ENCODE data around the gene SPTBN5.
A peak's percentile ranks its signal among the peaks of the same experiment; 100 is the strongest.

The SPTBN5 gene

DNA sequence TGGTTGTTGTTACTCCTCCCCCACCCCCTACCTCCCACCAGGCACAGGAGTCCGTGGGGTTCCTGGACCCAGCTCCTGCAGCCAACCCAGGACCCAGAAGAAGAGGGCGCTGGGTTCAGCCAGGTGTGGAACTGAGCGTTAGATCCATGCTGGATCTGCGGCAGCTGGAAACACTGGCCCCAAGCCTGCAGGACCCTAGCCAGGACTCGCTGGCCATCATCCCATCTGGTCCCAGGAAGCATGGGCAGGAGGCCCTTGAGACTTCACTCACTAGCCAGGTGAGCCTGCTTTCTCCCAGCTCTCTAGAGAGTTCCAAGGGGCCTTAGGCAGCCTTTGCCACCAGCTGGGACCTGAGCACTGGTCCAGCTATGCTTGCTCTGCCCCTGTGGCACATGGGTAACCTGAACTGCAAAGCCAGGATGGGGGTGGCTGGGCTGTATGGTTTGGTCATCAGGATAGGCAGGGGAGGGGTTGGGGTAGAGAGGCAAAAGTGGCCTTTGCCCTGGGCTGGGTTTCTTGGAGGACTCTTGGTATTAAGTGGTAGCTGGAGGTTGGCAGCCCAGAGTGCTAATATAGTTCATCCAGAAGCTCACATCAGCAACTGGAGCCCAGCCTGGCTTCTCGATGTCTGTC lies 72.9 kb downstream of the SPTBN5 start:
- no peak for DNase-seq

DNA sequence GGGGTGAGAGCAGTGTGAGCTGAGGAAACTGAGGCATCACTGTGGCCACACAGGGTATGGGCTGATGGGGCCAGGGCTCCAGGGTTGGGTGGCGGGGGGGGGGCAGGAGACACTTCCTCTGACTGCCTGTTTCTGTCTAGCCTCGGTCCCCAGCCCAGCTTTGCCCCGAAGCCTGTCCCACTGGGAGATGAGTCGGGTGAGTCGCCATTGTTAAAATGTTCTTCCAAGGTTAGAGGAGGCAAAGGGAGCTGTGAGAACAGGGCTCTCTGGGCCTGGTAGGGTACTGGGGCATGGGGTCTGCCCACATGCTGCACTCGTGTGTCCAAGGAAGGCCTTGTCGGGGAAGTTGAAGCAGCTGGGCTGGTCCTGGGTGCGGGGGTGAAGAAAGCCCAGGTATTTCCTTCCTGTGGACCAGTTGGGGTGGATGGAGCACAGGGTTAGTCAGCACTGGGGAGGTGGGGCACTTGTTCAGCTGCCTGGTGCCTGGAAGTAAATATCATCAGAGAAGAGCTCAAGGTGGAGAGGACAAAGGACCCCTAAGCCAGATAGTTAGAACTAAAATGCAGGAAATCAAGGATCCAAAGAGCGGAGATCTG lies 74.3 kb downstream of the SPTBN5 start:
- DNase-seq: no peak

DNA sequence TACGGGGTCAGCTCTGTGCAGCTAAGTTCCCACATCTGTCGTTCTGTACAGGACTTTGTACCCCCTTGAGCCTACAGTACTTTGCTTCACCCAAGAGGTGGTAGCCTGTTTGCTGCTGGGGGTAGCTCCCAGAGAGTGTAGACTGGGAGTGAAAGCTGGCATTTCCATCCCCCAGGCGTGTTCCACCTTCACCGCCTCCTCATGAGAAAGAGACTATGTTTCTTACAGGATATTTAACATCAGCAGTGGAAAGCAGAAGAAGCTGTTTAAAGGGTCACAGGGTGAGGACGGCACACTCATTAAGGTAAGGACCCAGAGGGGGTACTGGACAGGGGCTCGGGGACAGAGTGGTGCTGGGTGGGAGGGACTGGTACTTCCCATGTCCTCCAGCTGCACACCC lies 76.1 kb downstream of the SPTBN5 start:
- no peak for DNase-seq

DNA sequence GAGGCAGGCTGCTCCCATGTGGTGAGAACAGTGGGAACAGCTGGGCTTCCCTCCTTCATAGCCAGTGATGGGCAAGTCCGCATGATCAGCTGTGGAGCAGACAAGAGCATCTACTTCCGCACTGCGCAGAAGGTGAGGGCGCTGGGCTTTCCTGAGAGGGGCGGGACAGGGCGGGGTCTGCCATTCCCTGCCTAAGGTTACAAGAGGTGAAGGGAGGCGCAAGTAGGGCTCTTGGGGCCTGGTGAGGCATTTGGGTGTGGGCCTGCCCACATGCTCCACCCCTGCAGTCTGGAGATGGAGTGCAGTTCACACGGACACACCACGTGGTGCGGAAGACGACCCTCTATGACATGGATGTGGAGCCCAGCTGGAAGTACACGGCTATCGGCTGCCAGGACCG lies 76.5 kb downstream of the SPTBN5 start:
- no peak for DNase-seq

DNA sequence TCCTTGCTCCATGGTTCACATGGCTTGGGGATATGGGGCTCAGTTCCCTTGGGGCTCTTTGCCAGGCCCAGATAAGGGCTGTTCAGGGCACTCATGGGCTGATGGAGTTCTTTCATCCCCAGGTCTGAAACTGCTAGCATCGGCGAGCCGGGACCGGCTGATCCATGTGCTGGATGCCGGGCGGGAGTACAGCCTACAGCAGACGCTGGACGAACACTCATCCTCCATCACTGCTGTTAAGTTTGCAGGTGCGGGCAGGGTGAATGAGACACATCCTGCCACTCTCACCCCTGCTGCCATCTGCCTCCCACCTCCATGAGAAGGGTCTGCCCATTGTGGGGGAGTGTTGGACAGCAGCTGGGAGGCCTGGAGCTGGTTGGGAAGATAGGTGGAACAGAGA lies 77.1 kb downstream of the SPTBN5 start:
- DNase-seq: no peak

DNA sequence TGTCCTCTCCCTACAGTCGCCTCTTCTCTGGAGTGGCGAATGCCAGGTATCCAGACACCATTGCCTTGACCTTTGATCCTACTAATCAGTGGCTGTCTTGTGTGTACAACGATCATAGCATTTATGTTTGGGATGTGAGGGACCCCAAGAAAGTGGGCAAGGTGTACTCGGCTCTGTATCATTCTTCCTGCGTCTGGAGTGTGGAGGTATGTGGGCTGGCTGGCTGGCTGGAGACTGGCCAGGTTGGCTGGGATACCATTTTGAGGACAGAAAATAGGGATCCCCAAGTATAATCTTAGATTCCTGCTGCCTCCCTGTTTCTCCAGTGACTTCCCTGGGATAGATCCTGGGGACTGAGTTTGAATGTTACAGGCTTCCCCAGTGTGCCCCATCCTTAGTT lies 79.3 kb downstream of the SPTBN5 start:
- no peak for DNase-seq

DNA sequence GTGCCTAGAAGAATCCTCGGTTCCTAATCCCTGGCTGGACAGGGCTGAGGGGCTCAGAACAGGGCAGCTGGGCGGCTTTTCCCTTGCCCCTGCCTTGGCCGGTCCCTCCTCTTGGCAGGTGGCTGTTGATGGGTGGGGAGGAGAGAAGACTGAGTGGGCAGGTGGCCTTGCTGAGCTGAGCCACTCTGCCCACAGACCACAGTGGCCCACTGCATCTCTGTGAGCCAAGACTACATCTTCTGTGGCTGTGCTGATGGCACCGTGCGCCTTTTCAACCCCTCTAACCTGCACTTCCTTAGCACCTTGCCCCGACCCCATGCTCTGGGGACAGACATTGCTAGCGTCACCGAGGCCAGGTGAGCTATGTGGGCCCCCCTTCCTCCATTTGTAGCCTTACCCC lies 80.4 kb downstream of the SPTBN5 start:
- DNase-seq: no peak

DNA sequence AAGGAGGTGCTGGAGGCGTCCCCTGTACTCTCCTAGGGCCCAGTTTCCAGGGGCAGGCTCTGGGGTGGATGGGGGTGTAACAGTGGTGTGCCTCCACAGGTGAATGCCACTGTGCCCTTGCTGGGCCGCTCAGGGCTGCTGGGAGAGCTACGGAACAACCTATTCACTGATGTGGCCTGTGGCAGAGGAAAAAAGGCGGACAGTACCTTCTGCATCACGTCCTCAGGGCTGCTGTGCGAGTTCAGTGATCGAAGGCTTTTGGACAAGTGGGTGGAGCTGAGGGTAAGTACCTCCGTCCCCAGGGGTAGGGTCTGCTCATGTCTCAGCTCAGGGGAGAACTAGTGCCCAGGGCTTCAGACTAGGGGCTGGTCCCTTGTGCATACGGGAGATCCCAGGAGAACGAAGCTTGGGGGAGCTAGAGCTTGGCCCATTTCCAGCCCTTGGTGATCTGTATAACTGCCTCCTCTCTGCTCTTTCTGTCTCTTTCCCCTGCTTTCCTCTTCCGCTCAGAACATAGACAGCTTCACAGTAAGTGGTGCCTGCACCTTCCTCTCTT lies 81.0 kb downstream of the SPTBN5 start:
- no peak for DNase-seq

DNA sequence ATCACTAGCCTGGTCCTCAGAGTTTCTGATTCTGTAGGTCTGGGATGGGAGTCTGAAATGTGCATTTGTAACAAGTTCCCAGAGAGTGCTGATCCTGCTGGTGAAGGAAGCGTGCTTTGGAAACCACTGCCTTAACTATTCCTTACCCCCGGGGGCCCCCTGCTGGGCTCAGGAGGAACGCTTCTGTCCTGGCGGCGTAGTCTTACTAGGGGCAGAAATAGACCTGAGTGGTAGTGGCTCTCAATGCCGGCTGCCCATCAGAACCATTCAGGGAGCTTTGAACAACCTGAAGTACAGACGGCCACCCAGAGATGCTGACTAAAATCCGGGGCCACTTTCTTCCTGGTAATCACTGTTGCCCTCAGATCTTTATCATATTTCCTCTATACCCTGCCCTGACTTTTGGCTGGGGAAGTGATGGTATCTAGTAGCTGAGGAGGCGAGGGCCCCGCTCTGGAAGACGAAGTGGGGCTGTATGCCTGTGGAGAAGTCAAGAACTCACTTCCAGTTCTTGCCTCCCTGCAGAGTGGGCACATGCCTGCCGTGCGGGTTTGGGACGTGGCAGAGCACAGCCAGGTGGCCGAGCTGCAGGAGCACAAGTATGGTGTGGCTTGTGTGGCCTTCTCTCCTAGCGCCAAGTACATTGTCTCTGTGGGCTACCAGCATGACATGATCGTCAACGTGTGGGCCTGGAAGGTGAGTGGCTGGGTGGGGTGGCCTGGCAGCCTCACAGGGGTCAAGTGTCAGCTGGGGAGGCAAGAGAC lies 82.2 kb downstream of the SPTBN5 start:
- peak; percentile 82 for DNase-seq

DNA sequence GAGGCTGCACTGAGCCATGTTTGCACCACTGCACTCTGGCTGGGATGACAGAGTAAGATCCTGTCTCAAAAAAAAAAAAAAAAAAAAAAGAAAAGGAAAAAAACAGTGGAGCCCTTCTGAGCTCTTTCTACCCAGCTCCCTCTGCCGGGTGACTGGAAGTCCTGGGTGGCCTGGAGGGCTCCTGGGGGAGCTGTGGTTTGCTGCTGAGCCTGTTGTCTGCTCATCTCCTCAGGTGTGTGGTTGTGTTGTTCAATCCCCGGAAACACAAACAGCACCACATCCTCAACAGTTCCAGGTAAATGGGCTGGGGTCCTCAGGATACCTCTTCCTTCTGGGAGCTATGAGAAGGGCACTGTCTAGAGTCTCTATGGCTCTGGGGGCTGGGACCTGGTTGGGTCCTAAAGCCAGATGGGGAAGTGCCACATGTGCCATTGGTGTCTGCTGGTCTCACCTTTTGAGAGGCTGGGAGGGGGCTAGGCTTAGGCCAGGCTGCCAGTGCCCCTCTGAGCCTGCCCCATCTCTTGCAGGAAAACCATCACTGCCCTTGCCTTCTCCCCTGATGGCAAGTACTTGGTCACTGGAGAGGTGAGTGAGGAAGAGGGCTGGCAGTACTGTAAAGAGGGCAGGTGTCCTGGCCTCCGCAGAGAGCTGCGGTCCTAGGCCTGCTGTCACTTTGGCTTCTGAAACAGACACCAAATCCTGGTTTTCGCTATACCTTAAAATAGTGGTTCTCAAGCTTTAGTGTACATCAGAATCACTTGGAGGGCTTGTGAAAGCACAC lies 83.0 kb downstream of the SPTBN5 start:
- no peak for DNase-seq

DNA sequence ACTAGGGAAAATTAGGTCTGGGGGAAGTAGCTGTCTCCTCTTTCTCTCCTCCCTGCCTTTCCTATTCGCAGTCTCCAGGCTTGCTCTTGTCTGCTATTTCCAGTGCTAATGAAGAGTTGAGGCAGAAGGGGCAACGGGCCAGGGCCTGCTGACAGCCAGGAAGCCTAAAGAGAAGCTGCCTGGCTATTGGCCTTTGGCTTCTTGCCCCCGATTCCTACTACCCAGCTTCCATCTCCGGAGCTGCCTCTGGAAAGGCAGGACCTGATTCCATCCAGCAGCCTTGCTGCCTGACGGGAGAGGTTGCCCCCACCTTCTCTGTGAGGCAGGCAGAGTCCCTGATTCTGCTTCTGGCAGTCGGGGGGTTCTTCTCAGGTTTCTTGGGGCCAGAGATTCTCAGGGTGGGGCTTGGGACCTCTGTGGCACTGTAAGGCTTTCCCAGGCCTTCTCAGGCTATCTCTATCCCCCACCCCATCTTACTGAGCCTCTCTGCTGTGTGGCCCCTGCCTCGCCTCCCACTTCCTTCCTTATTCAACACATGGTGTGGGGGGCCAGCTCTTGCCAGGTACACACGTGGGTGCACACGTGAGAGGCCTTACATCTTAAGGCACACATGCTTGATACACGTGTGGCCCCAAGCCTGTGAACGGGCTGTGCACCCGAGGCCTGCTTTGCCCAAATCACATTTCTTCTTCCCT lies 84.2 kb downstream of the SPTBN5 start:
- no peak for DNase-seq

DNA sequence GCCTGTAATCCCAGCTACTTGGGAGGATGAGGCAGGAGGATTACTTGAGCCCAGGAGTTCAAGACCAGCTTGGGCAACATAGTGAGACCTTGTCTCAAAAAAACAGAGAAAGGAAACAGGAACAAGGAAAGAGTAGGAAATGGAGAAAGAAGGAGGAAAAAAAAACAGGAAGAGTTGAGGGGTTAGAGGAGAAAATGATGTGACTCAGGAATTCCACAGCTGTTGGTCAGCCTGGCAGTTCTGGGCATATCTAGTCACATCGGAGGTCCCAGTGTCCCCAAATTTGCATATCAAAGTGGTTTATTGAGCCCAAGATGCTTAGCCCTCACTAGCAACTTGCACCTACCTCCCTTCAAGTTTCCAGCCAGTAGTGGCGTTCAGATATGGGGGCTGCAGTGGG lies 84.7 kb downstream of the SPTBN5 start:
- no peak for DNase-seq

DNA sequence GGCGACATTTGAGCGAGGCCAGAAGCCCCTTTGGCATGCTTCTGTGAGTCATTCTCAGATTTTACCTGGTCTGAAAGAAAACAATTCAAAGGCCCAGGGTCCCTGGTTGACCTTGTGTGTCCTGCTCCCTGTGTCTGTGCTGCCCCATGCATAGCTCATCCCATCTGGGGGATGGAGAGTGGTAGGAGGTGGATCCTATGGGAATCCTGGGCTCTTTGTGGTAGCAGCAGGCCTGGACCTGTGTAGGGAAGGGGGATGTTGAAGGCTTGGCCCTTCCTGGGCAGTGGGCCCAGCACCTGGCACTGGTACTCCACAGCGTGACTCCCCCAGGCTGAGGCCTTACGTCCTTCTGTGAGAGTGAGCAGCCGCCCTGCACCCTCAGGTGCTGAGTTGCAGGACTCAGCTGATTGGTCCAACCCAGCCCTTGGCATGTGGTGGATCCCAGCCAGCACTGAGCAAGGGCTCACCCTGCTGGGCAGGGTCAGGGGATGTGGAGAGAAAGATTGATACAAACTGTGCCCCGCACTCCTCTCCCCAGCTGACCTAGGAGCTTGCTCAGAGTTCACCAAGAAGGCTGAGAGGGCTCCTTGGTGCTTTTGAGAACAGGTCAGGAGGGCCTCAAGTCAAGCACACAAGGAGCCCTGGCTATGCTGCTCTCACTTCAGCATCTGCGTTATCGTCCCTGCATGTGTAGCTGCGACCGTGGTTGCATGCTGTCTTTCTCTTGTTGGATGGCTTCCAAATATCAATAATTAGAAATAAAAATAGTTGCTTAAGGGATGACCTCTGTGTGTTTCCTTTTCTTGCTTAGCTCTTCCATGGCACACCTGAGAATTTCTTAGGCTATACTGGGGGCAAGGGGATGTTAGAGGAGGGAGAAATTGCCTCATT lies 87.3 kb downstream of the SPTBN5 start:
- DNase-seq: no peak

DNA sequence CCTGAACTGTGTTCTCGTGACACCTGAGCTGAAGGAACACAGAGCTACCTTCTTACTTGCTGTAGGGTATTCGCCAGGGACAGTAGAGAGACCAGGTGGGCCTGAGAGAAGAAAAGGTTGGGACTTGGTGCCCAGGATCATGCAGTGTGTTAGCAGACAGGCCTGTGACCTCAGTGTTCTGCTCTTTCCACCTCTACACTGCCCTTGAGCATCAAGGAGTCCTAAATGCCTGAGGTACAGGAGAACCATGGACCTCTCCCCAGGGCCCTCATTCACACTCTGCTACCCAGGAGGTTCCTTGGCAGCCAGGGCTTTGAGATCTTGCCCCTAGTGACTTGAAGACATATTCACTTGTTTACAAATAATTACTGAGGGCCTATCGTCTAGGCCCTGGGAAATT lies 88.1 kb downstream of the SPTBN5 start:
- DNase-seq: no peak

DNA sequence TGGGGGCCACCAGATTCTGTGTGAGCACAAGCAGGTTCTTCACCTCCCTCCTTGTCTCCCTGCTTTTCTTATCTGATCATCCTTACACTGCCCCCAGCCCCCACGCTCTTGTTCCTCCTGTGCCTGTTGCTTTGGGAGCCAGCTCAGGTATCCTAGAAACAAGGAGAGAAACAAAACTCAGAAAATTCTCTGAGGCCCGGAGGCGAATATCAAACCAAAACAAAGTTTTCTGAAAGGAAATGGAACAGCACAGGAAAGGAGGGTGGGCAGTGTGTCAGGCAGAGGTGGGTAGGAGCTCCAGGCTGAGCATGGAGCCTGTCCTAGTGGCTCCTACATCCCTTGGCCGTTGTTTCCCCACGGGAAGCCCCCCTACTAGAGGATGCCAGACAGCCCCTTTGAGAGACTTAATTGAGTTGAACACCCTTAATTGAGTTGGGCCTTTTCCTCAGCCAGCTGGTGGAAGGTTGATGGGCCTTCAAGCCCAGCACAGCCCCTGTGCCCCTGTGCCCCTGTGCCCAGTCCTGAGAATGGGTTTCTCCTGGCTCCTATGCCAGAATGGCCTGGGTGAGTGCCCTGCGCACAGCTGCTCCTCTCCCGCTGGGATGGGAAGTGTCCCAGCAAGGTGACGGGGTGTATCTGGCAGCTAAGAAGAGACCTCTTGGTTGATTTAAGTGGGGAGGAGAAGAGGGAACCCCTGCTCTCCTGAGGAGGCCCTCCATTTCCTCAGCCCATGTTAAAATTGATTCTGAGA lies 88.8 kb downstream of the SPTBN5 start:
- no peak for DNase-seq

DNA sequence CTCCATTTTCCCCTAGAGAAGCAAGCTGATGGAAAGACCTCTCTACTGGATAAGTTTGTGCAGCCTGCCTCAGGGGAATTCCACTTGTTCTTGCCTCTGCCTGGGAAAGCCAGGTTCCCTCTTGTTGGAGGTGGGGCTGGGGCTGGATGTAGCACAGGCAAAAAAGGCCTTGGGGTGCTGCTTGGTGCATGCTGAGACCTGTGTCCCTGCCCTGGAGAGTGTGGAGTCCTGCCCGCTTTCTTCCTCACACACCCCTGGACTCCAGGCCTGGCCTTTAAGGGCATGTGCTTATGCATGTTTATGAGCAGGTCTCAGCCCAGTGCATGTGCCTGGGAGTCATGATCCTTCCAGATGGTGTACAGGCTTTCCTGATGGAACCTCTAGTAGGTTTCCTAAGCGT lies 89.5 kb downstream of the SPTBN5 start:
- DNase-seq: no peak

DNA sequence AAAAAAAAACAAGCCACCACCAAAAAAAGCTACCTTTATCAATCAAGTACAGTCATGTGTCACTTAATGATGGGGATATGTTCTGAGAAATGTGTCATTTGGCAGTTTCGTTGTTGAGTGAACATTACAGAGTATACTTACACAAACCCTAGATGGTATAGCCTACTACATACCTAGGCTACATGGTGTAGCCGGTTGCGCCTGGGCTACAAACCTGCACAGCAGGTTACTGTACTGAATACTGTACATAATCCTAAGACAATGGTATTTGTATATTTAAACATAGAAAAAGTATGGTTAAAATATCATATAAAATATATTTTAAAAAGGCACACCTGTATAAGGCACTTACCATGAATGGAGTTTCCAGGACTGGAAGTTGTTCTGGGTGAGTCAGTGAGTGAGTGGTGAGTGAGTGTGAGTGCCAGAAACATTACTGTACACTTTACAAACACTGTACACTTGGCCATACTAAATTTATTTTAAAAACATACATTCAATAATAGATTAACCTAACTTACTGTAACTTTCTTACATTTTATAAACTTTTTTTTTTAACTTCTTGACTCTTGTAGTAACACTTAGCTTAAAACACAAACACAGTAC lies 91.9 kb downstream of the SPTBN5 start:
- DNase-seq: no peak

DNA sequence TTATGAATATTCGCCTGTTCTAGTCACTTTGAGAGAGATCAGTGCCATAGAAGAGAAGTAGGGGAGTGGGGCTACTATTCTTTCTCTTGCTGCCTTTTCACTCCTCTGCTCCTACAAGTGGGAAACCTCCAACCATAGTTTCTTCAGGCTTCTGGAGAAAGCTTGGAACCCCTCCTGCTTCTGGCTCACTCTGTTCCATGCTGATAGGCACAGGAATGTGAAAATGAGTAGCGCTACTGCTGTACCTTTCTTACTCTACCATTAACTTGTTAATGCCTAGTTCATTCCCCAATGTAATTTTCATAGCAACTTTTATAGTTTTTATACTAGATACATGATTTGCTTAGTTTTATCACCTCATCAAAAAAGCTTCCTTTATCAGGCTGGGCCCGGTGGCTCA lies 92.7 kb downstream of the SPTBN5 start:
- no peak for DNase-seq

DNA sequence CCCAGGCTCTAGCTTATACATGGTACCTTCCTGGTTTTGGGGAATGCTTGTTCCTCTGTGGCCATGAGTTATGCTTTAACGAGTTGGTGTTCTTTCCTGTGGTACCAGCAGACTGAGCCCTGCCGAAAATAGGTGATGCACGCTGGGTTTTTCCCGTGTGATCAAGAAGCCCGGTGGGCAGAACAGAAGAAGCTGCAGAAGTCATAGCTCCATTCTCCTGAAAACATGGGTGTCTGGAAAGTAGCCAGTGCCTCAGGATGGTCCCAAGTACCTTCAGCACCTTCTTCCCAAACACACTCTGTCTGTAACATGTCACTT lies 94.4 kb downstream of the SPTBN5 start:
- DNase-seq: no peak

DNA sequence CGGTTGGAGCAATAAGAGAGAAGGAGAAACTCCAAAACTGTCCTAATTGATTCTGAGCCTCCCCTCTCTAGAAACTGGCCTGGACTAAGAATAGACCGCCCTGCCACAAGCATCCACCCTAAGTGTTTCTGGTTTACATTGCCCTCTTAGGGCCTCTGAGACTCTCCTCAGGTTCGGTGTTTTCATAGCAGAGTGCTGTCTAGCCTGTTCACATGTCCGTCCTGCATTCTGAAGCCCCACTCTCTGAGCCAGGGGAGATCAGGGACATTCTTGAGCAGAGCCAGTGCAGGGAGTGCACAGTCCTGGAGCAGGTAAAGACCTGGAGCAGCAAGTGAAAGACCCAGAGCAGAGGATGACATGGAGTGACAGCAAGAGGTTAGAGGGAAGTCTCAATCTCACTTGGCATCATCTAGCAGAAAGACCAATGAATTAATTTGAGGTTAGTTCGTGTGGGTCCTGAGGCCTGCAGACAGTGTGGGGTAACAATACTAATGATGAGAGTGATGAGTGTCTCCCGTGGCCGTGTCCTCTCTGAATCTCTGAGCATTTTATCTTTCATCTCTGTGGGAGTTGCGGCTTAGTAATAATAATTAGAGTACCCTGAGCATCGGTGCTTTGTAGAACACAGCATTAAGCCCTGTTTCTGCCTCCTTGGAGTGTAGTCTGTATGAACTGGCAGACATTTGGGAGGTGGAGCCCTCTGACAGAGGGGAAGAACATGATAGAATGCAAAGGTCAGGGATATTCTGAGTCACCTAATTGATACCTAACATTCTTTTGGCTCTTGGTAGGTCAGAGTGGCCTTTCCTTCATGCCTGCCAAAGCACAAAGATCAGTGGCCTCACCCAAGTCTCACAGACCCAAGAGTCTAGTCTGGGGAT lies 95.0 kb downstream of the SPTBN5 start:
- DNase-seq: no peak

All from stimulated activated CD4-positive, alpha-beta T cell treated with anti-CD3 and anti-CD28 coated beads, Interleukin-15, amount 100 ng/mL, for 24 hours (primary cell).